Glomerular endothelial cell (primary cell): ENCODE results near the gene RNF227. TPM values are rescaled to one million over a fixed set of nuclear protein-coding genes. Genes with fewer than 3 reads are reported as not detected.

Source experiments
- DNase-seq: peaks from one replicate; pipeline ENCODE4 v3.0.0-alpha.2; 2011; ENCODE audit warnings: low read depth, low spot score; ENCODE audit errors: extremely low read depth
- total RNA-seq: library from RNA; depleted of rRNA; stranded (reverse); fragments of >200 nt; gene quantifications from 2 replicates; pipeline ENCODE4 v1.2.3, GENCODE V29; 2015

RNF227 gene
- total RNA-seq, 1 donor from 2014 or later: 0.64 TPM

- DNase-seq: no peak
Observed at GRCh38 chr17:7930841-7931631, 14.9 kb upstream of the RNF227 start.

- no peak for DNase-seq
Observed at GRCh38 chr17:7929158-7930023, 13.3 kb upstream of the RNF227 start, which contains the start of gene KCNAB3. Gene KCNAB3 (minus strand): TSS chr17:7929856. CDS start chr17:7929435, 421 bp downstream.

GRCh38 chr17:7927596-7927995 lies 11.5 kb upstream of the RNF227 start:
- DNase-seq: no peak

GRCh38 chr17:7922845-7923628 lies 6.9 kb upstream of the RNF227 start:
- DNase-seq: no peak

- no peak for DNase-seq
Observed at GRCh38 chr17:7922269-7922844, 6.3 kb upstream of the RNF227 start.

- DNase-seq: no peak
Observed at GRCh38 chr17:7916808-7917207, 719 bp upstream of the RNF227 start.

GRCh38 chr17:7916385-7916682 lies 245 bp upstream of the RNF227 start:
- no peak for DNase-seq

GRCh38 chr17:7915179-7915610 lies 894 bp downstream of the RNF227 start:
- no peak for DNase-seq

- peak; percentile 50 for DNase-seq
Observed at GRCh38 chr17:7912927-7913524, 3.1 kb downstream of the RNF227 start.

- no peak for DNase-seq
Observed at GRCh38 chr17:7911116-7911515, 5.0 kb downstream of the RNF227 start.

GRCh38 chr17:7910711-7911110 lies 5.4 kb downstream of the RNF227 start:
- no peak for DNase-seq

GRCh38 chr17:7910281-7910680 lies 5.8 kb downstream of the RNF227 start:
- no peak for DNase-seq

- no peak for DNase-seq
Observed at GRCh38 chr17:7909089-7909488, 7.0 kb downstream of the RNF227 start.

- no peak for DNase-seq
Observed at GRCh38 chr17:7903154-7904103, 12.7 kb downstream of the RNF227 start.

- DNase-seq: no peak
Observed at GRCh38 chr17:7897773-7898172, 18.3 kb downstream of the RNF227 start.

- DNase-seq: no peak
Observed at GRCh38 chr17:7897090-7897489, 19.0 kb downstream of the RNF227 start.

GRCh38 chr17:7894866-7895265 lies 21.2 kb downstream of the RNF227 start:
- DNase-seq: no peak

GRCh38 chr17:7894226-7894625 lies 21.9 kb downstream of the RNF227 start:
- no peak for DNase-seq

- no peak for DNase-seq
Observed at GRCh38 chr17:7893187-7893880, 22.8 kb downstream of the RNF227 start.
